Stomach (tissue), 9 donors: ENCODE results near the gene SORCS1. TPM values are rescaled to one million over a fixed set of nuclear protein-coding genes. Genes with fewer than 3 reads are reported as not detected.
A peak's percentile ranks its signal among the peaks of the same experiment; 100 is the strongest.

Experiments
- DNase-seq, 2 donors: peaks; one replicate each; pipeline versions ENCODE4 v3.0.0 to v3.0.0-alpha.2; 2013 to 2019
- H3K27ac ChIP-seq, 5 donors: fragments of 200-600 bp in 4 of 5; sonication (generic) in 4 of 5; one replicate each; pipeline ENCODE4 v1.5.1; 2013 to 2019; ENCODE audit warnings: mild to moderate bottlenecking in 1 of 5, moderate library complexity in 1 of 5
- H3K27me3 ChIP-seq, 3 donors: fragments of 200-600 bp; sonication (generic); one replicate each; pipeline ENCODE4 v1.5.1; 2017 to 2019; ENCODE audit warnings: mixed run types in 1 of 3
- H3K36me3 ChIP-seq, 4 donors: fragments of 200-600 bp; sonication (generic); 1 replicate in 3 of 4; 2 replicates in 1 of 4; pipeline ENCODE4 v1.5.1; 2016 to 2019
- H3K4me1 ChIP-seq, 4 donors: fragments of 200-600 bp; sonication (generic); one replicate each; pipeline ENCODE4 v1.5.1; 2016 to 2019
- H3K4me3 ChIP-seq, 4 donors: fragments of 200-600 bp; sonication (generic) in 3 of 4; one replicate each; pipeline ENCODE4 v1.5.1; 2016 to 2019; ENCODE audit warnings: mild to moderate bottlenecking in 1 of 4
- H3K9me3 ChIP-seq, 4 donors: fragments of 200-600 bp; sonication (generic); one replicate each; pipeline ENCODE4 v1.5.1; 2016 to 2019
- CTCF ChIP-seq, 7 experiments: fragments of 450-650 bp in 4 of 7; fragments of 200-600 bp in 3 of 7; sonication (generic) in 3 of 7; IDR thresholded peaks; one replicate each; pipeline ENCODE4 v1.5.1; 2016 to 2019; ENCODE audit warnings: antibody characterized with exemption in 7 of 7, control low read depth in 2 of 7, mild to moderate bottlenecking in 1 of 7
- EP300 ChIP-seq: sonication (generic); formaldehyde crosslinking; IDR thresholded peaks from one replicate; pipeline ENCODE4 v1.6.1; 2017; ENCODE audit warnings: antibody characterized with exemption
- POLR2A ChIP-seq, 4 donors: fragments of 450-650 bp; IDR thresholded peaks; one replicate each; pipeline ENCODE4 v1.6.1; 2016; ENCODE audit warnings: antibody characterized with exemption in 4 of 4, control low read depth in 2 of 4, mild to moderate bottlenecking in 1 of 4, moderate library complexity in 1 of 4
- POLR2AphosphoS5 ChIP-seq, 3 donors: sonication (generic); formaldehyde crosslinking; IDR thresholded peaks; one replicate each; pipeline ENCODE4 v1.6.1; 2016; ENCODE audit warnings: antibody characterized with exemption in 3 of 3
- WGBS, 5 donors: extraction: QIAGEN DNeasy Blood & Tissue Kit in 3 of 5; methylation state at CpG; one replicate each; pipeline versions ENCODE4 v1.1.5 to v1.1.7; 2013 to 2018; 5-methylcytosine and 5-hydroxymethylcytosine counted together
- intact Hi-C: fragments of 100-400 bp; cut with DNase I; formaldehyde crosslinking; loops from one replicate; pipeline ENCODE4 v1.15.1; 2023; ENCODE audit warnings: low total_unique reads
- polyA plus RNA-seq, 3 donors: library from polyadenylated mRNA; stranded (reverse); fragments of 200-250 nt; gene quantifications; one replicate each; pipeline ENCODE4 v1.2.3, GENCODE V29; 2013
- total RNA-seq, 5 donors: library from RNA; depleted of rRNA; stranded (reverse); fragments of >200 nt; gene quantifications; one replicate each; pipeline versions ENCODE4 v1.1.0 to v1.2.3, GENCODE V29; 2014 to 2016
- donor health status: healthy with polysubstance abuse.
- donor health status: Bipolar disorder and iron deficiency.
- donor health status: healthy.

The SORCS1 gene
- total and polyA plus RNA-seq, 8 donors: 0.25 to 10.1 (median 0.69) TPM

DNA sequence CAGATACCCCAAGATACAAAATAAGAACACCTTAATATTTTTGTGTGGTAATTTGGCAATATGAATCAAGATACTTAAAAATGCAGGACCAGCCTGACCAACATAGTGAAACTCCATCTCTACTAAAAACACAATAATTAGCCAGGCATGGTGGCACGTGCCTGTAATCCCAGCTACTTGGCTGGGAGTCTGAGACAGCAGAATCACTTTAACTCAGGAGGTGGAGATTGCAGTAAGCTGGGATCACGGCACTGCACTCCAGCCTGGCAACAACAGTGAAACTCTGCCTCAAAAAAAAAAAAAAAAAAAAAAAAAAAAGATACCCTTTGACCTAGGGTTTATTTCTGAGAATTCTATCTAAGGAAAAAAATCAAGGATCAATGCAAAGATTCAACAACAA lies 450.7 kb downstream of the SORCS1 start:
- Histone ChIP-seq H3K36me3 (no peaks in the 10 kb centered on the region), H3K4me1 (no peaks in the 10 kb centered on the region), H3K27me3 (no peaks in the 10 kb centered on the region), H3K27ac (no peak overlapping the region), H3K4me3 (no peak overlapping the region), H3K9me3 (peaks cover 0 to 5% (median 0%) of the 10 kb centered on the region in 4 donors)
- 39 to 56% (median 51%) methylated on average over 2 of the region's 2 CpGs for WGBS, 5 donors
- intact Hi-C loops: no loop called here
- DNase-seq: no peak
- TF ChIP-seq POLR2A (IDR thresholded peaks at IDR 0.05) (no peak), EP300 (no peak), POLR2AphosphoS5 (IDR thresholded peaks at IDR 0.05) (no peak), CTCF (IDR thresholded peaks at IDR 0.05) (no peak)

DNA sequence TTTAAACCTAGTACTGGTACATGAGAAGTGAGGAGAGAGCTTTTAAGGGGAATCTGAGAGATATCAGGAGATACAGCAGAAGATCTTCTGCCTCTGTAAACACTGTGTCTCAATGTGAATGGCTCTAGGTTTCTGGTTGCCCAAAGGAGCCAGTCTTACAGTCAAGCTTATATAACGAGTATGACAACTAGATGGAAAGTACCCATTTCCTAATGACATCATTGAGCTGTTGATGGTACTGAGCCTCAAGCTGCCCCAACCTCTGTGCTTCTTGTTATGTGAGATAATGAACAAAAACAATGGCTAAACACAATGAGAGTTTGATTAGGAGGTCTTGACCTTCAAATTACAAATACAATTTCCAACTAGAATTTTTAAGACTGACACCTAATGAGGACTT lies 451.5 kb downstream of the SORCS1 start:
- 46 to 71% (median 65%) methylated on average over 1 of the region's 1 CpG for WGBS, 5 donors

DNA sequence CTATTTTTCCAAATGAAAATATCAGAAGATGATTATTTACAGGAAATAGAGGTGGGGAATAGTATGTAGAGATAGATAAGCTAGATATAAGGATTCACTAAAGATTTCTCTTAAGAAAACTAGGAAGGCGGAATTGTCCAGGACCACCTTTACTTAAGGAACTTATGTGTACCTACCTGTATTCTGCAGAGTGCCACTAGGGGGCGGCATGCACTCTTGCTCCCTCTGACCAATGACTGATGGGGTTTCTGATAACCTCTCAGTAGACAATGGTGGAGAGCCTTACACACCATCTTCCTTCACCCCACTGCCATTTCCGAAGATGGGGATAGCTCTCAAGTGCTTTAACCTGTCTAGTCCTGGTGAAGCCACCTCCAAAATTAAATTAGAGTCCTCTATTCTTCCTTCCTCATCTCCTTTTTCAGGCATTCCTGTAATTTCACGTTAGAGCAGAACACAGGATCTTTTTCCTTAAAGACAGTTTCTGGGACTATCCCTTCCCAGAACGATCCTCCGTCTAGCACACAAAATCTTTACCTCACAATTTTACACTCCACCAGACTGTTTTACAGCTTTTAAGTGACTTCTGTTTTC lies 453.1 kb downstream of the SORCS1 start:
- Histone ChIP-seq H3K27ac (no peak overlapping the region), H3K36me3 (no peaks in the 10 kb centered on the region), H3K4me3 (no peak overlapping the region), H3K4me1 (no peaks in the 10 kb centered on the region), H3K9me3 (no peaks in the 10 kb centered on the region), H3K27me3 (no peaks in the 10 kb centered on the region)
- WGBS, 5 donors: 73 to 76% (median 75%) methylated on average over 6 of the region's 6 CpGs
- intact Hi-C loops: no loop called here
- DNase-seq: peak; percentile 36 to 63
- TF ChIP-seq CTCF (IDR thresholded peaks at IDR 0.05) (peak in 4 of 7 experiments; percentile 14 to 50 (median 32)), POLR2AphosphoS5 (IDR thresholded peaks at IDR 0.05) (no peak)

More for the DNA sequence above, 451.5 kb downstream of the SORCS1 start:
- Histone ChIP-seq H3K36me3 (no peaks in the 10 kb centered on the region), H3K27ac (no peak overlapping the region), H3K27me3 (no peaks in the 10 kb centered on the region), H3K9me3 (no peaks in the 10 kb centered on the region), H3K4me1 (no peaks in the 10 kb centered on the region), H3K4me3 (no peak overlapping the region)
- no peak for DNase-seq
- no peak for TF ChIP-seq EP300
- TF ChIP-seq POLR2A (IDR thresholded peaks at IDR 0.05): no peak
- no peak for TF ChIP-seq POLR2AphosphoS5 (IDR thresholded peaks at IDR 0.05)
- no peak for TF ChIP-seq CTCF (IDR thresholded peaks at IDR 0.05)
- intact Hi-C loops: no loop called here

GRCh38 chr10:106708506-106708905 lies 456.0 kb downstream of the SORCS1 start:
- Histone ChIP-seq H3K27ac (no peak overlapping the region), H3K36me3 (no peaks in the 10 kb centered on the region), H3K27me3 (no peaks in the 10 kb centered on the region), H3K9me3 (no peaks in the 10 kb centered on the region), H3K4me1 (peaks cover 0 to 6% (median 2%) of the 10 kb centered on the region in 4 donors), H3K4me3 (no peak overlapping the region)
- TF ChIP-seq EP300 (no peak), POLR2A (IDR thresholded peaks at IDR 0.05) (no peak), CTCF (IDR thresholded peaks at IDR 0.05) (no peak), POLR2AphosphoS5 (IDR thresholded peaks at IDR 0.05) (no peak)
- DNase-seq: no peak
- WGBS, 5 donors: 49 to 75% (median 55%) methylated on average over 2 of the region's 2 CpGs
- intact Hi-C loops: no loop called here
